ENCODE measurements around the gene OXA1L. TPM values are rescaled to one million over a fixed set of nuclear protein-coding genes. Genes with fewer than 3 reads are reported as not detected.
"Not testable (repeated sequence)": the region's sequence is repeated elsewhere in the genome, so short reads cannot be mapped to it uniquely, and the experiment has no call there.

Gene OXA1L
- 99.2 and 109 TPM in 2 replicates for total RNA-seq

GRCh38 chr14:22766457-22767322 lies at the start of gene OXA1L:
TSS of gene OXA1L (plus strand) at chr14:22766688. CDS start at chr14:22766702, 14 bp downstream.
- peak within 1 kb of the TSS; percentile 98 for H3K4me3 ChIP-seq (ENCODE audit: low read depth, low read length)
- DNase-seq (ENCODE audit: low read depth) = peak; percentile 76
- no peak for TF ChIP-seq CTCF (conservative IDR thresholded peaks at IDR 0.05; ENCODE audit: low read depth, low read length)

GRCh38 chr14:22718091-22718490 lies 48.4 kb upstream of the OXA1L start:
- no peak for TF ChIP-seq CTCF (conservative IDR thresholded peaks at IDR 0.05; ENCODE audit: low read depth, low read length)
- no peak for DNase-seq (ENCODE audit: low read depth)
- H3K4me3 ChIP-seq (ENCODE audit: low read depth, low read length) = no peak overlapping the region

- no peak overlapping the region for H3K4me3 ChIP-seq (ENCODE audit: low read depth, low read length)
- TF ChIP-seq CTCF (conservative IDR thresholded peaks at IDR 0.05; ENCODE audit: low read depth, low read length) = no peak
- DNase-seq (ENCODE audit: low read depth) = no peak
Observed at GRCh38 chr14:22721213-22721612, 45.3 kb upstream of the OXA1L start.

- no peak for DNase-seq (ENCODE audit: low read depth)
- TF ChIP-seq CTCF (conservative IDR thresholded peaks at IDR 0.05; ENCODE audit: low read depth, low read length) = no peak
- no peak overlapping the region for H3K4me3 ChIP-seq (ENCODE audit: low read depth, low read length)
Observed at GRCh38 chr14:22723815-22724214, 42.7 kb upstream of the OXA1L start.

- DNase-seq (ENCODE audit: low read depth); H3K4me3 ChIP-seq (ENCODE audit: low read depth, low read length): not testable (repeated sequence)
Observed at GRCh38 chr14:22724847-22725246, 41.6 kb upstream of the OXA1L start.

GRCh38 chr14:22725374-22725773 lies 41.1 kb upstream of the OXA1L start:
- DNase-seq (ENCODE audit: low read depth); H3K4me3 ChIP-seq (ENCODE audit: low read depth, low read length): not testable (repeated sequence)

- H3K4me3 ChIP-seq (ENCODE audit: low read depth, low read length) = no peak overlapping the region
- no peak for TF ChIP-seq CTCF (conservative IDR thresholded peaks at IDR 0.05; ENCODE audit: low read depth, low read length)
- no peak for DNase-seq (ENCODE audit: low read depth)
Observed at GRCh38 chr14:22726012-22726411, 40.5 kb upstream of the OXA1L start.

GRCh38 chr14:22732062-22732461 lies 34.4 kb upstream of the OXA1L start:
- not testable (repeated sequence) for DNase-seq (ENCODE audit: low read depth); H3K4me3 ChIP-seq (ENCODE audit: low read depth, low read length)
